Mammary epithelial cell (primary cell): ENCODE measurements around the gene FBXW5.

Source experiments
- CTCF ChIP-seq, 2 donors: IDR thresholded peaks in 1 of 2; conservative IDR thresholded peaks in 1 of 2; 2 replicates each; pipeline ENCODE4 v1.5.1; 2011 to 2012; ENCODE audit warnings: inconsistent platforms in 2 of 2, low read length in 2 of 2, mild to moderate bottlenecking in 2 of 2, control low read depth in 1 of 2, low read depth in 1 of 2; ENCODE audit not compliant: insufficient read depth in 1 of 2; ENCODE audit errors: extremely low read depth in 1 of 2
- EZH2 ChIP-seq: IDR thresholded peaks from 2 replicates; pipeline ENCODE4 v1.6.1; 2012; ENCODE audit warnings: low read length, inconsistent platforms, borderline replicate concordance

- TF ChIP-seq EZH2 (no peak), CTCF (conservative IDR thresholded peaks at IDR 0.05 in 1 of 2, IDR thresholded peaks at IDR 0.05 in 1 of 2; ENCODE audit: extremely low read depth in 1 of 2, insufficient read depth in 1 of 2, low read depth in 1 of 2, low read length in 2 of 2) (no peak)
These were observed 28.8 kb downstream of the FBXW5 start for GRCh38 chr9:136915632-136916329.
